Neural progenitor cell (in vitro differentiated cells): ENCODE measurements around the gene RALGAPB. TPM values are rescaled to one million over a fixed set of nuclear protein-coding genes. Genes with fewer than 3 reads are reported as not detected.
A peak's percentile ranks its signal among the peaks of the same experiment; 100 is the strongest.

Experiments
- DNase-seq: peaks from one replicate; pipeline ENCODE4 v3.0.0-alpha.2; 2016; ENCODE audit warnings: low spot score
- H2AFZ ChIP-seq: fragments of 200-600 bp; sonication (generic); replicated peaks from 2 replicates; pipeline ENCODE4 v1.6.1; 2016; ENCODE audit warnings: antibody characterized with exemption
- H3F3A ChIP-seq: fragments of 200-600 bp; sonication (generic); 2 replicates; pipeline ENCODE4 v1.6.1; 2016; ENCODE audit warnings: antibody characterized with exemption, low read depth
- H3K27ac ChIP-seq: fragments of 200-600 bp; sonication (generic); 2 replicates; pipeline ENCODE4 v1.5.1; 2016; ENCODE audit warnings: mild to moderate bottlenecking
- H3K27me3 ChIP-seq: fragments of 200-600 bp; sonication (generic); 2 replicates; pipeline ENCODE4 v1.6.1; 2016; ENCODE audit warnings: mild to moderate bottlenecking, moderate library complexity
- H3K36me3 ChIP-seq: fragments of 200-600 bp; sonication (generic); 2 replicates; pipeline ENCODE4 v1.5.1; 2016
- H3K4me1 ChIP-seq: fragments of 200-600 bp; sonication (generic); 2 replicates; pipeline ENCODE4 v1.6.1; 2016; ENCODE audit warnings: mixed run types
- H3K4me2 ChIP-seq: fragments of 200-600 bp; sonication (generic); 2 replicates; pipeline ENCODE4 v1.6.1; 2016
- H3K4me3 ChIP-seq: fragments of 200-600 bp; sonication (generic); 2 replicates; pipeline ENCODE4 v1.5.1; 2016
- H3K79me2 ChIP-seq: fragments of 200-600 bp; sonication (generic); 2 replicates; pipeline ENCODE4 v1.6.1; 2016; ENCODE audit warnings: low read depth
- H3K9ac ChIP-seq: fragments of 200-600 bp; sonication (generic); 2 replicates; pipeline ENCODE4 v1.6.1; 2016
- H3K9me3 ChIP-seq: fragments of 200-600 bp; sonication (generic); 2 replicates; pipeline ENCODE4 v1.5.1; 2016; ENCODE audit warnings: low read depth
- H4K20me1 ChIP-seq: fragments of 200-600 bp; sonication (generic); 2 replicates; pipeline ENCODE4 v1.6.1; 2016; ENCODE audit warnings: low read depth
- H3K27ac Mint-ChIP-seq: 3 replicates; pipeline ENCODE4 v1.8.0; 2021; ENCODE audit warnings: mixed read lengths
- H3K27me3 Mint-ChIP-seq: 2 replicates; pipeline ENCODE4 v1.8.0; 2022; ENCODE audit warnings: low read depth, mild to moderate bottlenecking, inconsistent platforms, moderate library complexity, mixed read lengths; ENCODE audit not compliant: insufficient read depth
- H3K36me3 Mint-ChIP-seq: 3 replicates; pipeline ENCODE4 v1.8.0; 2021; ENCODE audit warnings: mixed read lengths
- H3K4me1 Mint-ChIP-seq: 3 replicates; pipeline ENCODE4 v1.8.0; 2021; ENCODE audit warnings: mixed read lengths
- H3K4me3 Mint-ChIP-seq: 3 replicates; pipeline ENCODE4 v1.8.0; 2021; ENCODE audit warnings: mild to moderate bottlenecking, moderate library complexity, mixed read lengths
- H3K9me3 Mint-ChIP-seq: 3 replicates; pipeline ENCODE4 v1.8.0; 2020; ENCODE audit warnings: mixed read lengths
- EZH2 ChIP-seq: fragments of 200-600 bp; sonication (generic); IDR thresholded peaks from 2 replicates; pipeline ENCODE4 v1.6.1; 2017; ENCODE audit warnings: antibody characterized with exemption, mild to moderate bottlenecking, moderate library complexity
- EZH2phosphoT487 ChIP-seq: fragments of 200-600 bp; sonication (generic); IDR thresholded peaks from 2 replicates; pipeline ENCODE4 v1.6.1; 2017; ENCODE audit warnings: antibody characterized with exemption
- microRNA counts: library from miRNA; unstranded; fragments of <30 nt; microRNA quantifications from one replicate; lab custom pipeline; 2016
- microRNA-seq: library from miRNA; unstranded; fragments of <30 nt; microRNA quantifications from one replicate; pipeline ENCODE4, GENCODE V29; 2016
- small RNA-seq: library from RNA; depleted of rRNA; stranded (forward); fragments of <200 nt; gene quantifications from one replicate; pipeline ENCODE3, GENCODE V24; 2015
- total RNA-seq: library from RNA; depleted of rRNA; stranded (reverse); fragments of >200 nt; gene quantifications from 2 replicates; pipeline ENCODE4 v1.2.3, GENCODE V29; 2015; ENCODE audit warnings: low replicate concordance
- TF ChIP-seq, protein P1 (sequence below): fragments of 200-600 bp; sonication (generic); IDR thresholded peaks from 2 replicates; pipeline ENCODE4 v1.5.1; 2017; ENCODE audit warnings: antibody characterized with exemption, mild to moderate bottlenecking

The RALGAPB gene
- total RNA-seq, 1 donor from 2014 or later = 39.1 TPM

DNA sequence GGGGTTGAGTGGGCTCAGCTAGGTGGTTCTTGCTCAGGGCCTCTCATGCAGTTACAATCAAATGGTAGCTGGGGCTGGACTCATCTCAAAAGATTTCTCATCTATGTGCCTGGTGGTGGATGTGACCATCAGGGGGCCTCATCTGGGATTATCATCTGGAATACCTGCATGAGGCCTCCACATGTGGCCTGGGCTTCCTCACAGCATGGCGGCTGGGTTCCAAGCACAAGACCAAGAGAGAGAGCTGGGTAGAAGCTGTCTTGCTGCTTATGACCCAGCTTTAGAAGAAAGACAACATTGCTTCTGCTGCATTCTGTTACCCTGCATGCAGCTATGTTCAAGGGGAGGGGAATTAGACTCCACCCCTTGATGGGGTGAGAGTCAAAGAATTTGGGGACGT, 151.4 kb downstream of the RALGAPB start:
- no peaks in the 10 kb centered on the region for H3K79me2 ChIP-seq
- no peak overlapping the region for H3K4me3 ChIP-seq
- H3K4me2 ChIP-seq = no peak overlapping the region
- H3K9me3 ChIP-seq = no peaks in the 10 kb centered on the region
- DNase-seq = no peak
- no peaks in the 10 kb centered on the region for H3K4me1 ChIP-seq
- no peaks in the 10 kb centered on the region for H3K36me3 ChIP-seq
- H3K4me1 Mint-ChIP-seq = peaks cover 22% of the 10 kb centered on the region
- no peak overlapping the region for H3K27ac ChIP-seq
- H3K9me3 Mint-ChIP-seq = peaks cover 3% of the 10 kb centered on the region
- no peak overlapping the region for H3K27ac Mint-ChIP-seq
- no peaks in the 10 kb centered on the region for H4K20me1 ChIP-seq
- H3K4me3 Mint-ChIP-seq = no peak overlapping the region
- H3K27me3 ChIP-seq = no peaks in the 10 kb centered on the region
- H3K36me3 Mint-ChIP-seq = no peaks in the 10 kb centered on the region
- H3K27me3 Mint-ChIP-seq = no peaks in the 10 kb centered on the region
- no peak overlapping the region for H2AFZ ChIP-seq
- TF ChIP-seq EZH2phosphoT487 (no peak), EZH2 (no peak)
- TF ChIP-seq, protein P1, sequence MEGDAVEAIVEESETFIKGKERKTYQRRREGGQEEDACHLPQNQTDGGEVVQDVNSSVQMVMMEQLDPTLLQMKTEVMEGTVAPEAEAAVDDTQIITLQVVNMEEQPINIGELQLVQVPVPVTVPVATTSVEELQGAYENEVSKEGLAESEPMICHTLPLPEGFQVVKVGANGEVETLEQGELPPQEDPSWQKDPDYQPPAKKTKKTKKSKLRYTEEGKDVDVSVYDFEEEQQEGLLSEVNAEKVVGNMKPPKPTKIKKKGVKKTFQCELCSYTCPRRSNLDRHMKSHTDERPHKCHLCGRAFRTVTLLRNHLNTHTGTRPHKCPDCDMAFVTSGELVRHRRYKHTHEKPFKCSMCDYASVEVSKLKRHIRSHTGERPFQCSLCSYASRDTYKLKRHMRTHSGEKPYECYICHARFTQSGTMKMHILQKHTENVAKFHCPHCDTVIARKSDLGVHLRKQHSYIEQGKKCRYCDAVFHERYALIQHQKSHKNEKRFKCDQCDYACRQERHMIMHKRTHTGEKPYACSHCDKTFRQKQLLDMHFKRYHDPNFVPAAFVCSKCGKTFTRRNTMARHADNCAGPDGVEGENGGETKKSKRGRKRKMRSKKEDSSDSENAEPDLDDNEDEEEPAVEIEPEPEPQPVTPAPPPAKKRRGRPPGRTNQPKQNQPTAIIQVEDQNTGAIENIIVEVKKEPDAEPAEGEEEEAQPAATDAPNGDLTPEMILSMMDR = no peak
- H3K9ac ChIP-seq = no peak overlapping the region
- H3F3A ChIP-seq = no peaks in the 10 kb centered on the region

DNA sequence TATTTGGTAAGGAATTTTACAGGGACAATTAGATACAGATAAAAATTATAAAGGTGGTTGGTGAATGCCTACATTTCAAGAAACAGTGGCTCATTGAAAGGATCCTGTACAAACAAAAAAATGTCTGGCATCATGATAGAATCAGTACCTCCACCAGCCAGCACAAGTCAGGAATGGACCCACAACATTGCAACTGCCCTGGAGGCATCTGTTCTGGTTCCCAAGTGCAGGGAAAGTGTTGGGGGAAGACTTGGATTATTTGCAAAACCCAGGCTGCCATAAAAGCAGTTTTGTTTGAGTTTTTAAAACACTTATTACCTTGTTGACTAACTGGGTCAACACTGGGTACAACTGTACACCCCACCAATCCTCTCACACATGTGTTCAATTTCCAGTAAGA, 153.3 kb downstream of the RALGAPB start:
- peaks cover 3% of the 10 kb centered on the region for H3K9me3 Mint-ChIP-seq
- Histone ChIP-seq H3K27ac (no peak overlapping the region), H3K9ac (no peak overlapping the region), H3K4me1 (no peaks in the 10 kb centered on the region), H3K4me2 (no peak overlapping the region), H3K4me3 (no peak overlapping the region), H3K27me3 (no peaks in the 10 kb centered on the region), H3K36me3 (no peaks in the 10 kb centered on the region), H2AFZ (no peak overlapping the region), H3F3A (no peaks in the 10 kb centered on the region), H3K79me2 (no peaks in the 10 kb centered on the region), H4K20me1 (no peaks in the 10 kb centered on the region), H3K9me3 (no peaks in the 10 kb centered on the region)
- peaks cover 14% of the 10 kb centered on the region for H3K4me1 Mint-ChIP-seq
- no peak overlapping the region for H3K4me3 Mint-ChIP-seq
- TF ChIP-seq EZH2phosphoT487 (no peak), EZH2 (no peak)
- TF ChIP-seq, protein P1 = no peak
- no peak overlapping the region for H3K27ac Mint-ChIP-seq
- no peaks in the 10 kb centered on the region for H3K27me3 Mint-ChIP-seq
- no peaks in the 10 kb centered on the region for H3K36me3 Mint-ChIP-seq
- DNase-seq = no peak

DNA sequence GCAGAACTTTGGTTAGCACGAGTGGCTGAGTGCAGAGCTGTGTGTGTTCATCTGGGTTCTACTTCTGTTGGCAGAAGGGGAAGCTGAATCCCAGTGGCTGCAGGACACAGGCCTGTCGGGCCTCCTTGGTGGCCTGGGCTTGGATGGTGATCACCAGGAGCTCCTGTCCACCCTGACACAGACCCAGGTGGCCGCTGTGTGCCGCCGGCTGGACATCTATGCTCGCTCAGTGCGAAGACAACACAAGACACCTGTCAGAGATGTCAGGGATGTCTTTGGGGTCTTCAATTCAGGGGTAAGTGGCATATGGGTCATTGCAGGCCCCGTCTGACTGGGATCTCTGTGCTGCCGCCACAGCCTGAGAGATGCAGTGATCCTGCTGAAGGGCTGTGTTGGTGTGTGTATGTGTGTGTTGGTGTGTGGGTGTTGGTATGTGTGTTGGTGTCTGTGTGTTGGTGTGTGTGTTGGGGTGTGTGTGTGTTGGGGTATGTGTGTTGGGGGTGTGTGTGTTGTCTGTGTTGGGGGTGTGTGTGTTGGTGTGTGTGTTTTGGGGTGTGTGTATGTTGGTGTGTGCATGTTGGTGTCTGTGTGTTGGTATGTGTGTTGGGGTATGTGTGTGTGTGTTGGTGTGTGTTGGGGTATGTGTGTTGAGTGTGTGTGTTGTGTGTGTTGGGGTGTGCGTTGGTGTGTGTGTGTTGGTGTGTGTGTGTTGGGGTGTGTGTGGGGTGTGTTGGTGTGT, 154.4 kb downstream of the RALGAPB start:
- no peaks in the 10 kb centered on the region for H3K9me3 ChIP-seq
- DNase-seq = no peak
- no peak overlapping the region for H3K27ac ChIP-seq
- no peaks in the 10 kb centered on the region for H4K20me1 ChIP-seq
- H3K4me3 Mint-ChIP-seq = no peak overlapping the region
- no peak overlapping the region for H3K4me3 ChIP-seq
- no peak overlapping the region for H3K9ac ChIP-seq
- no peaks in the 10 kb centered on the region for H3K27me3 Mint-ChIP-seq
- peaks cover 7% of the 10 kb centered on the region for H3K4me1 Mint-ChIP-seq
- H3K27ac Mint-ChIP-seq = no peak overlapping the region
- H3K36me3 ChIP-seq = no peaks in the 10 kb centered on the region
- peaks cover 3% of the 10 kb centered on the region for H3K9me3 Mint-ChIP-seq
- no peaks in the 10 kb centered on the region for H3K36me3 Mint-ChIP-seq
- H3K4me2 ChIP-seq = no peak overlapping the region
- no peaks in the 10 kb centered on the region for H3K4me1 ChIP-seq
- H3K79me2 ChIP-seq = no peaks in the 10 kb centered on the region
- H3F3A ChIP-seq = no peaks in the 10 kb centered on the region
- no peaks in the 10 kb centered on the region for H3K27me3 ChIP-seq
- no peak for TF ChIP-seq EZH2phosphoT487
- no peak overlapping the region for H2AFZ ChIP-seq

MicroRNAs encoded within 50 kb of the gene (microRNA counts, 767-probe panel; counts per million panel counts)
- microRNA hsa-miR-548o-3p (lab: Ali Mortazavi, UCI) = 460 counts per million, percentile 90 among the panel's probes with 10 or more counts

Small RNAs within 50 kb of the gene (microRNA-seq; reads per million reads assigned to microRNA genes)
- gene MIR548O2 = not detected

Small RNAs within 50 kb of the gene (small RNA-seq; reads per million reads assigned to genes)
- gene MIR548O2 = not detected
- not detected for gene RF00056
- 8.1 reads per million, percentile 95 among the genes with 10 or more reads in this experiment for gene SNORA60
- gene SNORA71A = 18.9 reads per million, percentile 97 among the genes with 10 or more reads in this experiment
- gene SNORA71B = 13.5 reads per million, percentile 96 among the genes with 10 or more reads in this experiment
- 17.2 reads per million, percentile 97 among the genes with 10 or more reads in this experiment for gene SNORA71C
- gene SNORA71D = 614 reads per million, percentile 99 among the genes with 10 or more reads in this experiment
- not detected for gene SNORA71E

Other genes with a start within 250 kb of the RALGAPB start
- 0.22 TPM in 2 replicates for gene KIAA1755, start 212.1 kb upstream of the RALGAPB start, total RNA-seq
- not detected in 2 replicates for gene BPI, start 168.7 kb upstream of the RALGAPB start, total RNA-seq
- not detected in 2 replicates for gene LBP, start 126.4 kb upstream of the RALGAPB start, total RNA-seq
- 8.0 and 12.8 TPM in 2 replicates for gene SNHG17, start 37.5 kb upstream of the RALGAPB start, total RNA-seq
- gene ADIG, start 108.4 kb downstream of the RALGAPB start, total RNA-seq = not detected in 2 replicates
- gene ARHGAP40, start 129.0 kb downstream of the RALGAPB start, total RNA-seq = not detected in 2 replicates